Measurements from ENCODE around the gene PLCE1.

The PLCE1 gene

DNA sequence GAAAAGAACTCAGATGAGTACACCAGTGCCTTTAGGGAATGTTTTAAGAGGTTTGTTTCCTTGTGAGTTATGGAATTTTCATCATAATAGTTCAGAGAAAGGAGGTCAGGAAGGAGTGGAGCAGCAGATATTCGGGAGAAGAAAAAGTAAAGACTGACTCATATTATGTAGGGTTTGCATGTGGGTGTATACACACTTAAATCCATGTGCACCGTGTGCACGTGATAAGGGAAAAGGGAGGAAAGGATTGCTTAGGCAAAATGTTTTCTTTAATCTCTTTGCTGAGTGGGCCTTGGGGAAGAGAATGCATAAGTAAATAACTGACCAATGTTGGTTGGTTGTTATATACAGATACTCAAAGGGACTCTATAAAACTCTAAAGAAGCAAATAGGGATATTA lies 30.2 kb downstream of the PLCE1 start:
- no peak for DNase-seq (ENCODE audit: low read depth)

DNA sequence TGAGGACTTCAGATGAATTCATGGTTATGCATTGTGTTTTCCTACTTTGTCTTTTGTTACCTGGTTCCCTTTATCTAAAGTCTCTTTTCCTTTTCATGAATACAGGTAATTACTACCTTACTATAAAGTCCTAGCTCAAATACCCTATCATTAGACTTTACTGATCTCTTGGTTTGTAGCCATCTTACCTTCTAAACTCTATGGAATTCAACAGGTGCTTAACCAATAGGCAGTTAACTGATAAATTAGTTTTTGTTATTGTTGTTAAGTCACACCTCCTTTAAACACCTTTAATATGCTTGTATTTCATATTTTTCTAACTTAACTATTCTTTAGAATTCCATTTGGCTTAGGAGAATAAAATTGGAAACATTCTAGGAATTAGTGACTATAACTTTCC lies 30.7 kb downstream of the PLCE1 start:
- no peak for DNase-seq (ENCODE audit: low read depth)

DNA sequence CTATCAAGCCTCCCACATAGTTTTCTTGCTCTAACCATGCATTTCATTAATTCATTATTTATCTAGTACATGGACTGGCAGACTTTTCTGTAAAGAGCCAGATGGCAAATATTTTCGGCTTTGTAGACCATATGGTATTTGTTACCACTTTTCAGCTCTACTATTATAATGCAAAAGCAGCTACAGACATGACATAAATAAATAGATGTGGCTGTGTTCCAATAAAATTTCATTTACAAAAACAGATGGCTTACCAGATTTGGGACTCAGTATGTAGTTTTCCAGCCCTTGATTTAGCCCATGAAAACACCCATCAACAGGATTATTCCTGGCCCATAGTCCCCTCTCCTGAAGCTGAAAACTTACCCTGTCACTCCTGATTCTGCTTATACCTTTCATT lies 32.1 kb downstream of the PLCE1 start:
- DNase-seq (ENCODE audit: low read depth) = no peak

GRCh38 chr10:94027197-94027596 lies 33.5 kb downstream of the PLCE1 start:
- DNase-seq (ENCODE audit: low read depth) = no peak

DNA sequence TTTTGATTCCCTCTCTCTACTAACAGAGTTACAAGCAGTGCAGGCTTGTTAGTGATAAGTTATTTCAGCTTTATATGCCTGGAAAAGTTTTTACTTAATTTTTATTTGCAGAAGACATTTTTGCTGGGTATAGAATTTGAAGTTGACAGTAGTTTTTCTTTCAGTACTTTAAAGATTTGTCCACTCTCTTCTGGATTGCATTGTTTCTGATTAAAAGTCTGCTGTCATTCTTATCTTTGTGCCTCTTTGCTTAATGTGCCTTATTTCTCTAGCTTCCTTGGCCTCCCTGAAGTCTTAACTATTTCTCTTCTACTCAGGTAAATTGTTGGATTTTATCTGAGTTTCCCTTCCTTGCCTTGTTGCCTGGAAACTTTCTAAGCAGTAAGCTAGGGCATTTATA lies 36.2 kb downstream of the PLCE1 start:
- DNase-seq (ENCODE audit: low read depth) = no peak

DNA sequence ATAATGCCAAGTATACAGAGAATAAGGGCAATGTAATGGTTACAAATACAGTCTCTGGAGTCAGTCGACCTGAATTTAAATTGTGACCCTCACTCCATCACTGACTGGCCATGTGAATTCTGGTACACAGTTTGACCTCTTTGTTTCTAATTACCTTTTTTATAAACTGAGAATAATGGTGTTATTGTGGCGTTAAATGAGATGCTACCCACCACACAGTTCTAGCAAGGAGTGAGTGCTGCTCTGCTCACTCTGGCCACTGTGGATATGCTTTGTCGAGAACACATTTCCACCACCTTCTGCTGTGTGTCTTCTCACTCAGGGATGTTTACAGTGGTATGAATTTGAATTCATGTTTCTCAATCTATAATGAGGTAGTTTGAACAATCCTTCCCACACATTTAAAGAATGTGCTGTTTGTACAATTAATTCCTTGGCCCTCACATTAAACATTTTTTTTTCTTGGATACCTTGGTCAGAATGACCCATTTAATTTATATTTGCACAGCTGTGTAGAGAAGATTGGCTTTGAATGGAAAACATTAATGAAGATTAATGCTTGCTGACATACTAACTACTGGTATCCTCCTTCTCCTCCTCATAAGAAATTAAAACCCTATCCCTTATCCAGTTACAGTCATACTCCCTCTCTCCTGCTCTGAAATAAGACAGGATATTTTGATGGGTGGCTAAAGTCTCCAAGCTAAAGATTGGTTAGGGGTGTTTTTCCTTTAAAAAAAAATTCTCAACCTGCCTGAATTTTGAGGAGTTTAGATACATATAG lies 42.4 kb downstream of the PLCE1 start:
- DNase-seq (ENCODE audit: low read depth) = no peak

DNA sequence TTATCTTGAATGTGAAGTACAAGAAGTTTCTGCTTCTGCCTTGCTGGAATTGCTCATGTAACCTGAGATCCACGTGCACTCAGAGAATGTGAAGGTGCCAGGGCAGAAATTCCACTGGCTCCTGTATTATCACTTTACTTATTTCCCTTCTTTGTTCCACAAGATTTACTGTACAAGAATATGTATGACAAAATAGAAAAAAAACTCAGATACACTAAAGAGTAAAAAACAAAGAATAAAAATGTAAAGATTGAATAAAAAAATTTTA lies 43.0 kb downstream of the PLCE1 start:
- DNase-seq (ENCODE audit: low read depth) = no peak

DNA sequence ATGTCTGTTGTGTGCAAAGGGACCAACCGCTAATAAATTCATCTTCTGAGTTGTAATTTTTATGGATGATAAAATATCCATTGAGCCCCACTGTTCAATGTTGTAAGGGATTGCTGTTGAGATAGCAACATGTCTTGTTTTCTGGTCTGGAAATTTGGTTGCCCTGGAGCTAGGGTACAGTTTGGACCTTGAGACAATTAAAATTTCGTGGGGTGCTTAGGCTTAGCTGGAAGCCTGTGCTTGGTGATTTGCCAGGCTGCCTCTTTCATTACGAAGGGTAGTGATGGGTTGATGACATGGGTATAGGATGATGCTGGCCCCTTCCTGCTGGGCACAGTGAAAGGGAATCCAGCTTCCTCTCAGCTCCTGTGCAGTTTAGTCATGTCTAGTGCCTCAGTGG lies 43.6 kb downstream of the PLCE1 start:
- DNase-seq (ENCODE audit: low read depth) = no peak

DNA sequence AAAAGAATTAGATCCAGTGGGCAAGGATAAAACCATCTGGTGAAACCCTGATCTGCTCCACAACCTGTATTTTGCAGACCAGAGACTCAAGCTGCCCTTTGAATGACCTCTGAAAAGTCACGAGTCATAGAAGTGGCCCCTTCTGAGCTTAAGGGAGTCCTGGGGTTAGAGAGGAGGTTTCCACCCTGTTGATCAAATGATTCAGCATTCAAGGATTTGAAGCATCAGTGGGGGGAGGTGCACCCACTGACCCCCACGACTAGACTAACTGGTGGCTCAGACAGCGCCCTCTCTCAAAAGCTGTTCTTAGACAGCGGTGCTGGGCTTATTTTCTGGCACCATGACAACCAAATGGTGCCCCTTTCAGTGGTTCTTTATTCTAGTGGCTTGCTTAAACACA lies 44.3 kb downstream of the PLCE1 start:
- no peak for DNase-seq (ENCODE audit: low read depth)

DNA sequence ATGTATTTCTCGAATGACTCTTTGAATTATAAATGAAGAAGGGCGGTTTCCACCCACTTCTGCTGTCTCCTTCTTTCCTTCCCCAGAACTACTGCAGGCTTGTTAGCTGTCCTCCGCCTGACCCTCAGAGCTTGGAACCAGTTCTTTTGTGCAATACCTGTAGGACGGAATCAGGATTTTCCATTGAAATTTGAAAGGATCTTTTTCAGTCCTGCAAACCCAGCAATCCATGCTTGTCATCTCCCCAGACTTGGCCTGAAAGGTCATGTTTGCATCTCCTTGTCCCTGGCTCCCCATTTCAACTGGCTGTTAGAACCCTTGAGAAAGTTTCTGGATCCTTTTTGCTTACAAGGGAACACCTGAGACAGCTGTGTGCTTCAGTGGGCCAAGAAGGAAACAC lies 47.5 kb downstream of the PLCE1 start:
- no peak for DNase-seq (ENCODE audit: low read depth)

DNA sequence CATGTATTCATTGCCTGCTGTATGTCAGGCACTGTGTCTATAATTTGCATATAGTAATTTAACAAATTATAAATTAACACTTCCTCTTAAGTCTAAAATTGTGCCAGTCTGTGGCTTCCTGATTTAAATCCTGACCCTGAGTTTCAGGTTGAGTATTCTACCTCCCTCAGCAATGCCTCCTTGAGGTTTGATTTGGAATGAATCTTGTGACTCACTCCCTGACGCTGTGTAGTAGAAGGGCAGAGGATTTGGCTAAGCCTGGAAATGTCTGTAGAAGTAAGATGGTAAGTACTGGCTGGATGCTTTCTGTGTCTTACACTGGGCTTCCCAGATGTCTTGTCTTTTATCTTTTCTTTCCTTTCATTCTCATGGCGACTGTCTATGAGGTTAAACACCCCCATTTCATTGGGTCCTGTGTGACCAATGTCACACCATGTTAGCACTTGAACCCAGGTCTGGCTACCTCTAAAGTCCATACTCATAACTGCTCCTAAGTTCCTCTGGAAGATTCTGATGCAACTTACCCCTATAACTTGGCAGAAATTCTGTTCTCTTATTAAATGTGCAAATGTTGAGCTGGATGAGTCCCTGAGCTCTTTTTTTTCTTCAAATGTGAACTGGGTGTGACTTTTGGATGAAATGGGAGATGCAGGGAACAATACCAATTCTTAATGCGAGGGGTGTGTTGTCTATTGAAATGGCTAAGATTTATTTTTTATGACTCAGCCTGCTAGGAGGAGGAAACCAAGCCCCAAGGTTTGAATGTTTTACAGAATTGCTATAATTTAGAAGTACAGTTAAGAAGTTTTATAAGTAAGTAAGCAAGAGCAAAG lies 48.5 kb downstream of the PLCE1 start:
- no peak for DNase-seq (ENCODE audit: low read depth)

GRCh38 chr10:94042834-94043175 lies 49.1 kb downstream of the PLCE1 start:
- no peak for DNase-seq (ENCODE audit: low read depth)

Data from stimulated activated CD8-positive, alpha-beta memory T cell treated with anti-CD3 and anti-CD28 coated beads, Interleukin-7, amount 100 ng/mL, for 24 hours (primary cell).